ENCODE results near the gene PLEKHM2.
A peak's percentile ranks its signal among the peaks of the same experiment; 100 is the strongest.

Gene PLEKHM2

GRCh38 chr1:15732686-15733081, 48.6 kb downstream of the PLEKHM2 start:
- H3K36me3 ChIP-seq: peaks cover 66 to 79% (median 76%) of the 10 kb centered on the region in 3 donors
- H3K27me3 ChIP-seq: no peaks in the 10 kb centered on the region
- peaks cover 0 to 27% (median 17%) of the 10 kb centered on the region in 4 donors for H3K4me1 ChIP-seq
- no peak overlapping the region for H3K27ac ChIP-seq
- no peak overlapping the region for H3K4me3 ChIP-seq
- TF ChIP-seq, protein P1, sequence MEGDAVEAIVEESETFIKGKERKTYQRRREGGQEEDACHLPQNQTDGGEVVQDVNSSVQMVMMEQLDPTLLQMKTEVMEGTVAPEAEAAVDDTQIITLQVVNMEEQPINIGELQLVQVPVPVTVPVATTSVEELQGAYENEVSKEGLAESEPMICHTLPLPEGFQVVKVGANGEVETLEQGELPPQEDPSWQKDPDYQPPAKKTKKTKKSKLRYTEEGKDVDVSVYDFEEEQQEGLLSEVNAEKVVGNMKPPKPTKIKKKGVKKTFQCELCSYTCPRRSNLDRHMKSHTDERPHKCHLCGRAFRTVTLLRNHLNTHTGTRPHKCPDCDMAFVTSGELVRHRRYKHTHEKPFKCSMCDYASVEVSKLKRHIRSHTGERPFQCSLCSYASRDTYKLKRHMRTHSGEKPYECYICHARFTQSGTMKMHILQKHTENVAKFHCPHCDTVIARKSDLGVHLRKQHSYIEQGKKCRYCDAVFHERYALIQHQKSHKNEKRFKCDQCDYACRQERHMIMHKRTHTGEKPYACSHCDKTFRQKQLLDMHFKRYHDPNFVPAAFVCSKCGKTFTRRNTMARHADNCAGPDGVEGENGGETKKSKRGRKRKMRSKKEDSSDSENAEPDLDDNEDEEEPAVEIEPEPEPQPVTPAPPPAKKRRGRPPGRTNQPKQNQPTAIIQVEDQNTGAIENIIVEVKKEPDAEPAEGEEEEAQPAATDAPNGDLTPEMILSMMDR (IDR thresholded peaks at IDR 0.05): no peak
- intact Hi-C loops (cut with DNase I; ENCODE audit: low total_unique reads): loop anchor here (5.0 kb wide), 1 partner anchor 135 kb away; no protein-coding TSS in a partner anchor
- H3K9me3 ChIP-seq: no peaks in the 10 kb centered on the region
- no peak for DNase-seq

GRCh38 chr1:15733218-15733725, 49.2 kb downstream of the PLEKHM2 start:
- no peak overlapping the region for H3K4me3 ChIP-seq
- TF ChIP-seq, protein P1 (IDR thresholded peaks at IDR 0.05): no peak
- intact Hi-C loops (cut with DNase I; ENCODE audit: low total_unique reads): loop anchor here (5.0 kb wide), 1 partner anchor 136 kb away; no protein-coding TSS in a partner anchor
- DNase-seq: no peak
- no peaks in the 10 kb centered on the region for H3K9me3 ChIP-seq
- peaks cover 0 to 27% (median 17%) of the 10 kb centered on the region in 4 donors for H3K4me1 ChIP-seq
- H3K36me3 ChIP-seq: peaks cover 61 to 73% (median 71%) of the 10 kb centered on the region in 3 donors
- no peaks in the 10 kb centered on the region for H3K27me3 ChIP-seq
- H3K27ac ChIP-seq: no peak overlapping the region

- no peaks in the 10 kb centered on the region for H3K27me3 ChIP-seq
- no peaks in the 10 kb centered on the region for H3K9me3 ChIP-seq
- DNase-seq: peak in 1 of 2 donors; percentile 67
- H3K36me3 ChIP-seq: peaks cover 56 to 68% (median 66%) of the 10 kb centered on the region in 3 donors
- peaks cover 0 to 27% (median 17%) of the 10 kb centered on the region in 4 donors for H3K4me1 ChIP-seq
- intact Hi-C loops (cut with DNase I; ENCODE audit: low total_unique reads): loop anchor here (5.0 kb wide), 1 partner anchor 136 kb away; no protein-coding TSS in a partner anchor
- TF ChIP-seq, protein P1 (IDR thresholded peaks at IDR 0.05): no peak
- no peak overlapping the region for H3K4me3 ChIP-seq
- H3K27ac ChIP-seq: no peak overlapping the region
These were observed 49.7 kb downstream of the PLEKHM2 start for GRCh38 chr1:15733726-15734226.

DNA sequence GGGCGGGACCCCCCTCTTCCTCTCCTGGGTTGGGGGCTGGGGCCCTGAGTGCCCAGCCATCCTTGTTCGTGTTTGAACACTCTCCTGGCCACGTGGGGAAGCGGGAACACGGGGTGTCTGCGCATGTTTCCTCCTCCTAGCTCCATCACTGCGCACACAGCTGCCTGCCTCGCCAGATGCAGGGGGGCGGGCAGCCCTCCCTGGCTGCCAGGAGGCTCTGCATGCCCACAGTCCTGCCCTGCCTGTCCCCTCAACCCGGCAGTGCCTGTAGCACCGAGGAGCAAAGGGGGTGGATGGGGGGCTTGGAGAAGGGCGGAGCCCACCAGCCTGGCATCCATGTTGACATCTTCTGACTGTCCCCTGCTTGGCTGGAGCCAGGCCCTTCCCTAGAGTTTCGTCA, 50.2 kb downstream of the PLEKHM2 start:
- Histone ChIP-seq H3K4me3 (no peak overlapping the region), H3K27ac (peak overlapping the region in 1 of 2 donors; percentile 68), H3K36me3 (peaks cover 50 to 63% (median 62%) of the 10 kb centered on the region in 3 donors), H3K4me1 (peaks cover 0 to 31% (median 19%) of the 10 kb centered on the region in 4 donors), H3K9me3 (no peaks in the 10 kb centered on the region), H3K27me3 (no peaks in the 10 kb centered on the region)
- intact Hi-C loops (cut with DNase I; ENCODE audit: low total_unique reads): loop anchor here (5.0 kb wide), 1 partner anchor 137 kb away; no protein-coding TSS in a partner anchor
- TF ChIP-seq, protein P1 (IDR thresholded peaks at IDR 0.05): no peak
- no peak for DNase-seq

DNA sequence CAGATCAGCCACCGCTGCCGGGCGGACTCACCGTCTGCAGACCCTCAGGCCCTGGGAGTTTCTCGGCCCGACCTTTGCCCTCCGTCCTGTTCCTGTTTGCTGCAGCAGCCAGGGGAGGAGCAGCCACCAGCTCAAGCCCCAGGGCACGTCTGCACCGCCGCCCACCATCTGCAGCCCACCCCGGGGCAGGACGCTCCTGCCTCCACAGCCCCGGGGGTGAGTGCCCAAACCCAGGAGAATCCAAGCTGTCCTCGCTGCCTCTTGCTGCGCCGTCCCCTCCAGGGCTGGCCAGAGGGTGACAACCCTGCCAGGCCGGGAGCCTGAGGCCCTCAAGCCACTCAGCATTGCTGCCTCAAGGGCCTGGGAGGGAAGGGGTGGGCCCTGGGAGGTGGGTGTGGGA, 50.8 kb downstream of the PLEKHM2 start:
- Histone ChIP-seq H3K27ac (peak overlapping the region; percentile 28 to 68), H3K36me3 (peaks cover 44 to 57% (median 57%) of the 10 kb centered on the region in 3 donors), H3K27me3 (no peaks in the 10 kb centered on the region), H3K9me3 (no peaks in the 10 kb centered on the region), H3K4me1 (peaks cover 0 to 37% (median 19%) of the 10 kb centered on the region in 4 donors), H3K4me3 (no peak overlapping the region)
- DNase-seq: peak in 1 of 2 donors; percentile 70
- TF ChIP-seq, protein P1 (IDR thresholded peaks at IDR 0.05): no peak
- intact Hi-C loops (cut with DNase I; ENCODE audit: low total_unique reads): loop anchor here (5.0 kb wide), 1 partner anchor 138 kb away; no protein-coding TSS in a partner anchor
